ENCODE measurements around the gene RASGRF1.

RASGRF1 gene

DNA sequence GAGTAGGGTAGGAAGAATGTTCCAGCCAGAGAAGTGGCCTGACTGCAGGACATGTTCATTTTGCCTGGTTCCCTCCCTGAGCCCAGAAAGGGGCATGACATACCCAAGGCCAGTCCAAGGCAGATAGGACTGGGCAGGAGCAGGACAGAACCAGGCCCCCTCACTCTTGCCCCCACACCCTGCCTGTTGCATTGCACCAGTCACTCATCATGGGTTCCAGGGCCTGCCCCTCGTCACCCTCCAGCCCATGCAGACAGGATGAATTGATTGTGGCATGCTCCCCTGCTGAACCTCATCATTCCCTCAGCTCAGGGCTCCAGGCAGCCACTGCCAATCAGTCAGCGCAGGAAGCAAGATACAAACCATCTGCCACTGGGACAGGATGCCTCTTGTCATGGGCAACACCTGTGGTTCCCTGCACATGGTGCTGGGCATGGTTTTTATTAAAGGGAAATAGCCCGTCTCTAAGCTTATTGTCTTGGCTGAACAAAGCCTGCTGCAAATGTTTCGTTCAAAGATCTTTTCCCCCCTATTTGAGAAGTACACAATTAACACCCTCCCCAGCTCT, 48.9 kb downstream of the RASGRF1 start:
- Histone ChIP-seq H3K36me3 (ENCODE audit: insufficient read depth, low read length) (no peaks in the 10 kb centered on the region), H3K4me3 (ENCODE audit: low read length, poor library complexity, severe bottlenecking) (no peak overlapping the region), H3K9me3 (ENCODE audit: insufficient read depth, low read depth, low read length) (no peaks in the 10 kb centered on the region; the same call in 1 of the 2 replicates), H3F3A (ENCODE audit: low read depth) (no peaks in the 10 kb centered on the region), H2AFZ (ENCODE audit: low read length) (no peak overlapping the region), H3K9me2 (replicated peaks; ENCODE audit: low read depth, low read length) (no peaks in the 10 kb centered on the region), H3K27me3 (ENCODE audit: insufficient read depth, low read length, poor library complexity, severe bottlenecking) (no peaks in the 10 kb centered on the region), H3K79me2 (ENCODE audit: insufficient read depth, low read length) (no peaks in the 10 kb centered on the region), H3K9ac (ENCODE audit: low read depth, low read length, poor library complexity, severe bottlenecking) (no peak overlapping the region), H4K20me1 (ENCODE audit: insufficient read depth, low read length, poor library complexity, severe bottlenecking) (no peaks in the 10 kb centered on the region), H3K4me2 (ENCODE audit: low read depth, low read length, poor library complexity, severe bottlenecking) (no peak overlapping the region), H3K4me1 (ENCODE audit: insufficient read depth, low read length, poor library complexity, severe bottlenecking) (peaks cover 4% of the 10 kb centered on the region)
- TF ChIP-seq EZH2phosphoT487 (IDR thresholded peaks at IDR 0.05; ENCODE audit: borderline replicate concordance) (no peak), CTCF (conservative IDR thresholded peaks at IDR 0.05; ENCODE audit: low read length) (no peak)

- Histone ChIP-seq H3K36me3 (ENCODE audit: insufficient read depth, low read length) (no peaks in the 10 kb centered on the region), H3K4me3 (ENCODE audit: low read length, poor library complexity, severe bottlenecking) (no peak overlapping the region), H3K79me2 (ENCODE audit: insufficient read depth, low read length) (no peaks in the 10 kb centered on the region), H2AFZ (ENCODE audit: low read length) (no peak overlapping the region), H3K4me2 (ENCODE audit: low read depth, low read length, poor library complexity, severe bottlenecking) (no peak overlapping the region), H3F3A (ENCODE audit: low read depth) (no peaks in the 10 kb centered on the region), H3K9me2 (replicated peaks; ENCODE audit: low read depth, low read length) (no peaks in the 10 kb centered on the region), H3K9me3 (ENCODE audit: insufficient read depth, low read depth, low read length) (no peaks in the 10 kb centered on the region; the same call in 1 of the 2 replicates), H4K20me1 (ENCODE audit: insufficient read depth, low read length, poor library complexity, severe bottlenecking) (no peaks in the 10 kb centered on the region), H3K4me1 (ENCODE audit: insufficient read depth, low read length, poor library complexity, severe bottlenecking) (peaks cover 4% of the 10 kb centered on the region), H3K27me3 (ENCODE audit: insufficient read depth, low read length, poor library complexity, severe bottlenecking) (no peaks in the 10 kb centered on the region), H3K9ac (ENCODE audit: low read depth, low read length, poor library complexity, severe bottlenecking) (no peak overlapping the region)
- TF ChIP-seq EZH2phosphoT487 (IDR thresholded peaks at IDR 0.05; ENCODE audit: borderline replicate concordance) (no peak), CTCF (conservative IDR thresholded peaks at IDR 0.05; ENCODE audit: low read length) (no peak)
Measured at GRCh38 chr15:79037848-79038247, 52.7 kb downstream of the RASGRF1 start.

GRCh38 chr15:79036323-79036722, 54.3 kb downstream of the RASGRF1 start:
- Histone ChIP-seq H3K79me2 (ENCODE audit: insufficient read depth, low read length) (no peaks in the 10 kb centered on the region), H2AFZ (ENCODE audit: low read length) (no peak overlapping the region)

More at GRCh38 chr15:79036323-79036722, 54.3 kb downstream of the RASGRF1 start:
- H3K9ac ChIP-seq (ENCODE audit: low read depth, low read length, poor library complexity, severe bottlenecking): no peak overlapping the region
- H3K4me3 ChIP-seq (ENCODE audit: low read length, poor library complexity, severe bottlenecking): no peak overlapping the region
- no peaks in the 10 kb centered on the region for H4K20me1 ChIP-seq (ENCODE audit: insufficient read depth, low read length, poor library complexity, severe bottlenecking)
- no peaks in the 10 kb centered on the region for H3K9me2 ChIP-seq (replicated peaks; ENCODE audit: low read depth, low read length)
- H3F3A ChIP-seq (ENCODE audit: low read depth): no peaks in the 10 kb centered on the region
- no peaks in the 10 kb centered on the region for H3K36me3 ChIP-seq (ENCODE audit: insufficient read depth, low read length)
- H3K27me3 ChIP-seq (ENCODE audit: insufficient read depth, low read length, poor library complexity, severe bottlenecking): no peaks in the 10 kb centered on the region
- no peak overlapping the region for H3K4me2 ChIP-seq (ENCODE audit: low read depth, low read length, poor library complexity, severe bottlenecking)
- H3K9me3 ChIP-seq (ENCODE audit: insufficient read depth, low read depth, low read length): no peaks in the 10 kb centered on the region
- H3K4me1 ChIP-seq (ENCODE audit: insufficient read depth, low read length, poor library complexity, severe bottlenecking): no peaks in the 10 kb centered on the region
- TF ChIP-seq EZH2phosphoT487 (IDR thresholded peaks at IDR 0.05; ENCODE audit: borderline replicate concordance) (no peak), CTCF (conservative IDR thresholded peaks at IDR 0.05; ENCODE audit: low read length) (no peak)
